HUES48 (cell line): ENCODE data around the gene RNF4.
A peak's percentile ranks its signal among the peaks of the same experiment; 100 is the strongest.

Source experiments
- H3K27ac ChIP-seq: one replicate; pipeline ENCODE4 v1.7.0; 2013; ENCODE audit warnings: low read depth, low read length, inconsistent platforms
- H3K27me3 ChIP-seq: 2 replicates; pipeline ENCODE4 v1.6.1; 2013; ENCODE audit warnings: mild to moderate bottlenecking, low read length; ENCODE audit not compliant: control insufficient read depth, insufficient read depth
- H3K36me3 ChIP-seq: 2 replicates; pipeline ENCODE4 v1.6.1; 2013; ENCODE audit warnings: low read length; ENCODE audit not compliant: control insufficient read depth, insufficient read depth
- H3K4me1 ChIP-seq: 2 replicates; pipeline ENCODE4 v1.6.1; 2013; ENCODE audit warnings: mild to moderate bottlenecking, low read length; ENCODE audit not compliant: control insufficient read depth, insufficient read depth
- H3K4me3 ChIP-seq: 2 replicates; pipeline ENCODE4 v1.5.1; 2013; ENCODE audit warnings: mild to moderate bottlenecking, low read depth, low read length
- H3K9ac ChIP-seq: 2 replicates; pipeline ENCODE4 v1.6.1; 2013; ENCODE audit warnings: mild to moderate bottlenecking, low read depth, low read length, moderate library complexity
- H3K9me3 ChIP-seq: 2 replicates; pipeline ENCODE4 v1.6.1; 2013; ENCODE audit warnings: low read length; ENCODE audit not compliant: control insufficient read depth, insufficient read depth

The RNF4 gene

DNA sequence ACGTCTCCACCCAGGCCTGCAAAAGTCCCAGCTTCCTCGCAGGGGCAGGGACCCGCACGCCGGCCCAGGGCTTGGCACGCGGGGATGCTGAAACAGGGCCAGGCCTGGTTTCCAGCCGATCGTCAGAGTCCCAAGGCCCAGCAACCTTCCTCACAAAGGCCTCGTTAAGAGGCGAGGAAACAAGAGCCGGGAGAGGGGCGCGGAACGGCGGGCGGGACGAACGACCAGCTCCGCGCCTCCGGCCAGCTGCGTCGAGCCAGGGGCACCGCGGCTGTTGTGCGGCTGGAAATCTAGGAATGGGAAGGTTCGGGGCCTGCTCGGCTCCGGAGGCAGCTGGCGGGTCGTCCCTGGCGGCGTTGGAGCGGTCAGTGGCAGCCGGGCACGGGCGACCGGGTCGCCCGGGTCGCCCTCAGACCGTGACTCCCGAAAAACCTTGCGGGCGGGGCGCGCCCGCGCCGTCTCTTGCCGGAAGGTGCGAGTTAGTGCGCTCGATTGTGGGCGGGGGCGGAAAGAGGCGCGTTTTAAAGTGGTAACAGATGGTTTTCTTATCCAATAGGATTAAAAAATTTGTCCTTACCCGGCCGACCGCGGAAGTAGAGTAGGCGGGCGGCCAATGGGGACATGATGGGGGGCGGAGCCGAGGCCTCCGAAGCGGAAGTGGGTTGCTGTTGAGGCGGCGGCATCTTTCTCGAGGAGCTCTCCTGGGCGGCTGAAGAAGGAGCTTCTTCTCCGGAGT is at the start of gene RNF4:
Gene RNF4 (plus strand): TSS at position 651 of the 736 bp plus-strand sequence. CDS start 21,388 bp downstream, outside the sequence.
- no peaks in the 10 kb centered on the region for H3K9me3 ChIP-seq
- peak within 1 kb of the TSS; percentile 81 for H3K4me3 ChIP-seq
- peak within 1 kb of the TSS; percentile 89 for H3K27ac ChIP-seq
- 0 out of 2 replicates have a peak, but pooled peaks cover 2% of the 10 kb centered on the region for H3K27me3 ChIP-seq
- H3K4me1 ChIP-seq = peaks cover 10% of the 10 kb centered on the region; the same call in 1 of the 2 replicates
- H3K36me3 ChIP-seq = peaks cover 23% of the 10 kb centered on the region
- H3K9ac ChIP-seq = peak within 1 kb of the TSS; percentile 83

- no peak overlapping the region for H3K27ac ChIP-seq
- no peak overlapping the region for H3K4me3 ChIP-seq
Observed at GRCh38 chr4:2419814-2420213, 49.1 kb upstream of the RNF4 start.

DNA sequence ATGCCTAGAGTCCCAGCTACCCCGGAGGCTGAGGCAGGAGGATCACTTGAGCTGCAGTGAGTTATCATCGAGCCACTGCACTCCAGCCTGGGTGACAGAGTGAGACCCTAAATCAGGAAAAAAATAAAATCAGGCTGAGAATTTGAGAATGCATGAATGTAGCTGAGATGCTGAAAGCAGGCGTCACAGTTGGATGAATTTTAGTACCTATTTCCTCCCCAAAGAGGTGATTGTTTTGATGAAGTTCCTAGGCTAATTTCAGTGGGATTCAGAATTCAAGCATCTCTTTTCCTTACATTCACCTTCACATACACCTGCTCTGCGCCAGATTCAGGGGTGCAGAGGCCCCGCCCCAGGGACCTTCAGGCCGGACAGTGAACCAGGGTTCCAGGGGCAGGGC is 47.0 kb upstream of the RNF4 start:
- no peak overlapping the region for H3K4me3 ChIP-seq
- H3K36me3 ChIP-seq = no peaks in the 10 kb centered on the region
- H3K27me3 ChIP-seq = peaks cover 41% of the 10 kb centered on the region
- H3K9me3 ChIP-seq = no peaks in the 10 kb centered on the region
- H3K27ac ChIP-seq = no peak overlapping the region
- H3K4me1 ChIP-seq = peaks cover 13% of the 10 kb centered on the region; the same call in 1 of the 2 replicates
- no peak overlapping the region for H3K9ac ChIP-seq

More at GRCh38 chr4:2419814-2420213, 49.1 kb upstream of the RNF4 start:
- Histone ChIP-seq H3K27me3 (peaks cover 62% of the 10 kb centered on the region), H3K4me1 (peaks cover 20% of the 10 kb centered on the region), H3K9me3 (no peaks in the 10 kb centered on the region), H3K9ac (no peak overlapping the region), H3K36me3 (no peaks in the 10 kb centered on the region)

GRCh38 chr4:2423066-2423465 is 45.8 kb upstream of the RNF4 start:
- peaks cover 13% of the 10 kb centered on the region; the same call in 1 of the 2 replicates for H3K4me1 ChIP-seq

DNA sequence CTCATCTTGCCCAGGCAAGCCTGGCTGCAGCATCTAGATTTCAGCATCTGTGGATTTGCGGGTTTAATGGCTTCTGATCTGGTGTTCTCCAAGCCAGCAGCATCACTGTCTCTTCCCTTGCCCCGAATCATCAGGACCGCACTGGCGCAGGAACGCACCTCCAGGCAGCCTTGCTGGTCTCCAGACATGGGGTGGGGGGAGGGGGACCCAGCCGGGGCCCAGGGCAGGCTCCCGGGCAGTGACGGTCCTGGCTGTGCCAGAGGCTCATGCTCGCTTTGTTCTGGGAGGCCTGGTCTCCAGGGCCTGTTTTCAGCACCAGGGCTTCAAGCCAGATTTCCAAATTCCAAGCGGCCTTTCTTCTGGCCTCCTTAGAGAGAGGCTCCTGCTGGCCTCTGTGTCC is 45.2 kb upstream of the RNF4 start:
- Histone ChIP-seq H3K27me3 (peaks cover 26% of the 10 kb centered on the region), H3K27ac (no peak overlapping the region), H3K36me3 (no peaks in the 10 kb centered on the region), H3K4me1 (peaks cover 13% of the 10 kb centered on the region; the same call in 1 of the 2 replicates), H3K9me3 (no peaks in the 10 kb centered on the region), H3K4me3 (no peak overlapping the region), H3K9ac (no peak overlapping the region)

More at GRCh38 chr4:2423066-2423465, 45.8 kb upstream of the RNF4 start:
- peaks cover 30% of the 10 kb centered on the region for H3K27me3 ChIP-seq
- no peak overlapping the region for H3K9ac ChIP-seq
- H3K36me3 ChIP-seq = no peaks in the 10 kb centered on the region
- H3K9me3 ChIP-seq = no peaks in the 10 kb centered on the region
- H3K4me3 ChIP-seq = no peak overlapping the region
- H3K27ac ChIP-seq = no peak overlapping the region

DNA sequence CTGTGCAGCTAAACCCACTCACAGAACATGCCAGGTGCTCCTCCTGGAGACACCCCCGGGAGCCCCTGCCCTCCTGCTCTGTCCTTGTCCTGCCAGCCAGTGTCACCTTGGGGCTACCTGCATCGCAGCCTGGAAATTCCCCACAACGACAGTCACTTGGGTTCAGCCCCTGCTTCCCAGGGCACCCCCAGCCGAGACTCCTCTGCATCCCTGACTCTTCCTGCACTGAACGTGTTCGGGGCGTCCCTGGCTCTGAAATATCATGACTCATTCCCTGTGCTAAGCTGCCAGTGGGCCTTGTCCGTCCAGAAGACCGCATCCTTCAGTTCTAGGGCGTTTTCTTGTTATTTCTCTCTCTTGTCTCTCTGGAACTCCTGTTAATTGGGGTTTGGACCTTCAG is 44.3 kb upstream of the RNF4 start:
- Histone ChIP-seq H3K9me3 (no peaks in the 10 kb centered on the region), H3K27me3 (peaks cover 21% of the 10 kb centered on the region), H3K9ac (no peak overlapping the region), H3K36me3 (no peaks in the 10 kb centered on the region), H3K4me3 (no peak overlapping the region), H3K27ac (no peak overlapping the region), H3K4me1 (peaks cover 5% of the 10 kb centered on the region; the same call in 1 of the 2 replicates)

DNA sequence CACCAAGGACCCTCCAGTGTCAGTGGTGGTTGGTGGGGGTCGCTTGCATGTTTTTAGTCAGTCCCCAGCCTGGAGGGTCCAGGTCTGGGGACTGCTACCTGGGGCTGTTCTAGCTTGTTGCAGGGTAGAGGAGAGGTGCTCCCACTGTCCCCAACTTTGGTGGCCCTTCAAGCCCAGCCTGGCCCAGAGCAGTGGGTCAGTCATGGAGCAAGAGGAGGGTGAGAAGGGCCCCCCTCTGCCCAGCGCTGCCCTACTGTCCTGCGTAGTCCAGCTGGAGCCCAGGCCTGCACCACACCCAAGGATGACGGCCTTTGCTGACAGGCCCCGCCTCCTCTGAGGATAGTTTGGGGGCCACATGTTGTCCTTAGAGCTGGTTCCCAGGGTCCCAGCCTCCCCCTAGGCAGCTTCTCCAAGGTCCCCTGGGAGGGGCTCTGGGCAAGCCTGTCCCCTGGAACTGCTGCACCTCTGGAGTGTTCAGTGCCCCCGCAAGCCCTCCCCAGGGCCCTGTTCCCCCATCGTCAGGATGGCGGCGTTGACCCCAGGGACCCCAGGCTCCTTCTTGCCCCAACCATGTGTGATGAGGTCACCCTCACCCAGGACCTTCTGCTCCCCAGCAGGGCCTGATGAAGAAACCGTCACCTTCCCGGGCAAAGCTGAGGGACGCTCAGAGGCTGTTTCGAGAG is 43.4 kb upstream of the RNF4 start:
- Histone ChIP-seq H3K4me1 (peaks cover 5% of the 10 kb centered on the region; the same call in 1 of the 2 replicates), H3K9me3 (no peaks in the 10 kb centered on the region), H3K9ac (no peak overlapping the region), H3K27me3 (peaks cover 11% of the 10 kb centered on the region), H3K36me3 (no peaks in the 10 kb centered on the region), H3K4me3 (no peak overlapping the region), H3K27ac (no peak overlapping the region)

DNA sequence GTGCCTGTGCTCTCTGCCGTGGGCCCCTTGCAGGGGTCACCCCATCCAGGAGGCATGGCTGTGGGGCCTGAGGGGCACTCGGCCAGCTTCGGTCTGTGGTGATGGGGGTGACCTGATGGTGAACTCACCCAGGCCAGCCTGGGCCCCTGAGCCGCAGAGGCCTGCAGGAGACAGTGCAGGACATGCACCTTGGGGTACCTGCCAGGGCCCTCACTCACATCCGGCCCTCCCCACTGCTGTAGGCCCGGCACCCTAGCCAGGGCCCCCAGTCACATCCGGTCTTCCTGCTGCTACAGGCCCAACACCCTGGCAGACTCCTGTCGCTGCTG is 42.9 kb upstream of the RNF4 start:
- Histone ChIP-seq H3K27me3 (peaks cover 6% of the 10 kb centered on the region), H3K9me3 (no peaks in the 10 kb centered on the region), H3K9ac (no peak overlapping the region), H3K4me1 (peaks cover 5% of the 10 kb centered on the region; the same call in 1 of the 2 replicates), H3K4me3 (no peak overlapping the region), H3K27ac (no peak overlapping the region), H3K36me3 (no peaks in the 10 kb centered on the region)

GRCh38 chr4:2426711-2427275 is 42.1 kb upstream of the RNF4 start:
- no peaks in the 10 kb centered on the region for H3K9me3 ChIP-seq

DNA sequence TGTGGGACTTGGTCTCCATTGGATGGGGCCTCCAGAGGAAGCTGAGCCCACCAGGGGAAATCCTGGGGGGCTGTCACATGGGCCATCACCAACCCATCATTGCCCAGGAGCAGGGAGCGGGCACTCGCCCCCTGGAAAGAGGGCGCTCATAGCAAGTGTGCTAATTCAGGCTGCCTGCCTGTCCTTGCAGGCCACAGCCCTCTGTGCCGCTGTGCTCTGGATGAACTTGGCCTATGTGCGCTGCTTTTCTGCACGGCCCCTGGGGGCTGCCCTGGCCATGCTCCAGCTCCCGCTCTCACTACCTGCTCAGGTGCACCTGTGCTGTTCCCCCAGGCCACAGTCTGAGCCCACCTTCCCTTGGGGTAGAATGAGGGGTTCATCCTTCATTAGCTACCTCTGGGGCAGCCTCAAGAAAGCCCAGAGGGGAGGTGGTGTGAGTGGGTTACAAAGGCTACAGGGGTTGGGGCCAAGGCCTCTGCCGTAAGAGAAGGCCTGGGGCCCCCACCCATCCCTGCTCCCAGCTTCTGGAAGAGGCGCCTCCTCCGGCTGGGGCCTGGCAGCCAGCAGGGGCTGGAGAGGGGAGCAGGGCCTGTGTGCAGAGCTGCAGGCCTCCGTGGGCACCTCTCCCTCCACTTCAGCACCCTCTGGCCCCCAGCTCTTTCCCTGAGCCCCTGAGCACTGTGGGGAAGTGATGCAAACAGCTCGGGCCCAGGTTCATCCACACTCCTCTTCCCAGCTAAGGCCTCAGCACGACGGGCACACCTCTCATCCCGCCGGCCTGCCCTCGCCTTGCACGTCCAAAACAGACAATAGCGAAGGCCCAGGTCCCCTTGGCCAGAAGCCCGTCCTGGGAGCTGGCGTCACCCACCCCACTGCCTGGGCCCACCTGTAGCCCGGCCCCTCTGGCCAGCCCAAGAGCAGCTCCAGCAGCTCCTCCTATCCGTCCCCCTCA is 41.2 kb upstream of the RNF4 start:
- Histone ChIP-seq H3K9ac (no peak overlapping the region), H3K36me3 (no peaks in the 10 kb centered on the region), H3K27ac (no peak overlapping the region), H3K4me1 (peaks cover under 1% of the 10 kb centered on the region; the same call in 1 of the 2 replicates), H3K9me3 (no peaks in the 10 kb centered on the region), H3K27me3 (no peaks in the 10 kb centered on the region), H3K4me3 (no peak overlapping the region)

More at GRCh38 chr4:2426711-2427275, 42.1 kb upstream of the RNF4 start:
- Histone ChIP-seq H3K27me3 (peaks cover 2% of the 10 kb centered on the region; the same call in 1 of the 2 replicates), H3K36me3 (no peaks in the 10 kb centered on the region), H3K4me3 (no peak overlapping the region), H3K9ac (no peak overlapping the region), H3K4me1 (peaks cover 5% of the 10 kb centered on the region; the same call in 1 of the 2 replicates), H3K27ac (no peak overlapping the region)
